Effector memory CD4-positive, alpha-beta T cell (primary cell): ENCODE data around the gene MYMK.

Experiments
- DNase-seq, 3 donors: peaks; one replicate each; pipeline ENCODE4 v3.0.0-alpha.2; 2020
- H3K27ac ChIP-seq: 2 replicates; pipeline ENCODE4 v1.7.0; 2013; ENCODE audit warnings: mild to moderate bottlenecking, low read length, moderate library complexity; ENCODE audit not compliant: insufficient read depth, poor library complexity, severe bottlenecking
- H3K27me3 ChIP-seq: replicated peaks from 2 replicates; pipeline ENCODE4 v1.7.0; 2013; ENCODE audit warnings: mild to moderate bottlenecking, low read length; ENCODE audit not compliant: insufficient read depth, control insufficient read depth, poor library complexity, severe bottlenecking
- H3K36me3 ChIP-seq: 2 replicates; pipeline ENCODE4 v1.7.0; 2013; ENCODE audit warnings: mild to moderate bottlenecking, low read length, moderate library complexity; ENCODE audit not compliant: control insufficient read depth, insufficient read depth
- H3K4me1 ChIP-seq: 2 replicates; pipeline ENCODE4 v1.7.0; 2013; ENCODE audit warnings: low read length, mild to moderate bottlenecking; ENCODE audit not compliant: control insufficient read depth, insufficient read depth, poor library complexity, severe bottlenecking
- H3K4me3 ChIP-seq: 2 replicates; pipeline ENCODE4 v1.7.0; 2013; ENCODE audit warnings: low read length, low read depth, mild to moderate bottlenecking; ENCODE audit not compliant: insufficient read depth, poor library complexity, severe bottlenecking
- H3K9me3 ChIP-seq: 2 replicates; pipeline ENCODE4 v1.7.0; 2013; ENCODE audit warnings: mild to moderate bottlenecking, low read length, moderate library complexity; ENCODE audit not compliant: control insufficient read depth

Gene MYMK

GRCh38 chr9:133536080-133536479 lies 11.3 kb upstream of the MYMK start:
- Histone ChIP-seq H3K4me1 (no peaks in the 10 kb centered on the region), H3K9me3 (no peaks in the 10 kb centered on the region), H3K4me3 (no peak overlapping the region), H3K27me3 (peaks cover 17% of the 10 kb centered on the region), H3K36me3 (no peaks in the 10 kb centered on the region), H3K27ac (no peak overlapping the region)
- DNase-seq = no peak

GRCh38 chr9:133535306-133535877 lies 10.6 kb upstream of the MYMK start:
- H3K27me3 ChIP-seq = peaks cover 17% of the 10 kb centered on the region
- no peaks in the 10 kb centered on the region for H3K36me3 ChIP-seq

GRCh38 chr9:133534346-133535291 lies 9.9 kb upstream of the MYMK start, which contains the start of gene ADAMTSL2:
ADAMTSL2 (plus strand) TSS chr9:133534704; CDS start chr9:133536713, 2,009 bp downstream.
- H3K27me3 ChIP-seq = peaks cover 17% of the 10 kb centered on the region
- no peaks in the 10 kb centered on the region for H3K9me3 ChIP-seq
- H3K4me3 ChIP-seq = no peak within 1 kb of the TSS
- DNase-seq = no peak
- no peaks in the 10 kb centered on the region for H3K36me3 ChIP-seq
- H3K27ac ChIP-seq = no peak within 1 kb of the TSS
- H3K4me1 ChIP-seq = no peaks in the 10 kb centered on the region

More at GRCh38 chr9:133535306-133535877, 10.6 kb upstream of the MYMK start:
- no peaks in the 10 kb centered on the region for H3K4me1 ChIP-seq
- no peak overlapping the region for H3K27ac ChIP-seq
- H3K9me3 ChIP-seq = no peaks in the 10 kb centered on the region
- no peak overlapping the region for H3K4me3 ChIP-seq
- no peak for DNase-seq

- H3K36me3 ChIP-seq = no peaks in the 10 kb centered on the region
- H3K9me3 ChIP-seq = no peaks in the 10 kb centered on the region
- peaks cover 17% of the 10 kb centered on the region for H3K27me3 ChIP-seq
- no peak overlapping the region for H3K4me3 ChIP-seq
- no peak for DNase-seq
- no peak overlapping the region for H3K27ac ChIP-seq
- no peaks in the 10 kb centered on the region for H3K4me1 ChIP-seq
Measured at GRCh38 chr9:133533857-133534256, 9.1 kb upstream of the MYMK start.

- H3K27ac ChIP-seq = no peak overlapping the region
- H3K36me3 ChIP-seq = no peaks in the 10 kb centered on the region
- no peaks in the 10 kb centered on the region for H3K9me3 ChIP-seq
- H3K4me1 ChIP-seq = no peaks in the 10 kb centered on the region
- no peak overlapping the region for H3K4me3 ChIP-seq
- peak; percentile 13 to 22 (median 14) for DNase-seq
- H3K27me3 ChIP-seq = peaks cover 17% of the 10 kb centered on the region
Measured at GRCh38 chr9:133532937-133533668, 8.3 kb upstream of the MYMK start.

GRCh38 chr9:133531293-133531692 lies 6.5 kb upstream of the MYMK start:
- Histone ChIP-seq H3K27ac (no peak overlapping the region), H3K36me3 (no peaks in the 10 kb centered on the region), H3K27me3 (peaks cover 17% of the 10 kb centered on the region), H3K4me3 (no peak overlapping the region), H3K9me3 (no peaks in the 10 kb centered on the region), H3K4me1 (no peaks in the 10 kb centered on the region)
- no peak for DNase-seq

GRCh38 chr9:133529874-133530273 lies 5.1 kb upstream of the MYMK start:
- no peak for DNase-seq
- Histone ChIP-seq H3K27me3 (peaks cover 14% of the 10 kb centered on the region), H3K4me3 (no peak overlapping the region), H3K9me3 (no peaks in the 10 kb centered on the region), H3K36me3 (no peaks in the 10 kb centered on the region), H3K4me1 (no peaks in the 10 kb centered on the region), H3K27ac (no peak overlapping the region)

- Histone ChIP-seq H3K9me3 (no peaks in the 10 kb centered on the region), H3K27me3 (peaks cover 10% of the 10 kb centered on the region), H3K27ac (no peak overlapping the region), H3K36me3 (no peaks in the 10 kb centered on the region), H3K4me1 (no peaks in the 10 kb centered on the region), H3K4me3 (no peak overlapping the region)
- DNase-seq = no peak
Measured at GRCh38 chr9:133529457-133529856, 4.7 kb upstream of the MYMK start.

GRCh38 chr9:133528876-133529241 lies 4.1 kb upstream of the MYMK start:
- H3K27ac ChIP-seq = no peak overlapping the region
- no peaks in the 10 kb centered on the region for H3K9me3 ChIP-seq
- H3K36me3 ChIP-seq = no peaks in the 10 kb centered on the region
- no peaks in the 10 kb centered on the region for H3K4me1 ChIP-seq
- no peak for DNase-seq
- peaks cover 6% of the 10 kb centered on the region for H3K27me3 ChIP-seq
- no peak overlapping the region for H3K4me3 ChIP-seq
